HG03342 (cell line): ENCODE measurements around the gene ZNF629.

Source experiments
- ATAC-seq: cut with Tn5 transposase; IDR thresholded peaks from one replicate; pipeline ENCODE4 v1.9.1; 2021; ENCODE audit warnings: mild to moderate bottlenecking, moderate library complexity; ENCODE audit not compliant: unreplicated experiment

Gene ZNF629

DNA sequence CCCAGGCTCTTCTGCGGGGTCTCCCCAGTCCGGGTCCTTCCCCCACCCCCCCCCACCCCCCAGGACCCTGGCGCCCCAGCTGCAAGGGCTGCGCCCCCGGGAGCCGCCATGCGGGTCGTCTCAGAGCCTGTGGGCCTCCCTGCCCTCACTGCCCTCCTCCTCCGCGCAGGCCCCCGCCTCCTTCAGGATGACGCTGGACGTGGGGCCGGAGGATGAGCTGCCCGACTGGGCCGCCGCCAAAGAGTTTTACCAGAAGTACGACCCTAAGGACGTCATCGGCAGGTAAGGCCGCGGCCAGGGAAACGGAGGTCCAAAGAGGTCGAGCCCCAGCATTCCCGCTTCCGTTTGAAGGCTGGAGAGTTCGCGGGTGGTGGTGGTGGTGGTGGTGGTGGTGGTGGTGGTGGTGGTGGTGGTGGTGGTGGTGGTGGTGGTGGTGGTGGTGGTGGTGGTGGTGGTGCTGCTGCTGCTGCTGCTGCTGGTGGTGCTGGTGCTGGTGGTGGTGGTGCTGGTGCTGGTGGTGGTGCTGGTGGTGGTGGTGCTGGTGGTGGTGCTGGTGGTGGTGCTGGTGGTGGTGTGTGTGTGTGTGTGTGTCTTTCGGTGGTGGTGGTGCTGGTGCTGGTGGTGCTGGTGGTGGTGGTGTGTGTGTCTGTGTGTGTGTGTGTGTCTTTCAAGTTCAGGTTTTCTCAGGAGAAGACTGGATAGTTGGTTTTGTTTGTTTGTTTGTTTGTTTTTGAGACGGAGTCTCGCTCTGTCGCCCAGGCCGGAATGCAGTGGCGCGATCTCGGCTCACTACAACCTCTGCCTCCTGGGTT is 38.2 kb downstream of the ZNF629 start:
- ATAC-seq = no peak

DNA sequence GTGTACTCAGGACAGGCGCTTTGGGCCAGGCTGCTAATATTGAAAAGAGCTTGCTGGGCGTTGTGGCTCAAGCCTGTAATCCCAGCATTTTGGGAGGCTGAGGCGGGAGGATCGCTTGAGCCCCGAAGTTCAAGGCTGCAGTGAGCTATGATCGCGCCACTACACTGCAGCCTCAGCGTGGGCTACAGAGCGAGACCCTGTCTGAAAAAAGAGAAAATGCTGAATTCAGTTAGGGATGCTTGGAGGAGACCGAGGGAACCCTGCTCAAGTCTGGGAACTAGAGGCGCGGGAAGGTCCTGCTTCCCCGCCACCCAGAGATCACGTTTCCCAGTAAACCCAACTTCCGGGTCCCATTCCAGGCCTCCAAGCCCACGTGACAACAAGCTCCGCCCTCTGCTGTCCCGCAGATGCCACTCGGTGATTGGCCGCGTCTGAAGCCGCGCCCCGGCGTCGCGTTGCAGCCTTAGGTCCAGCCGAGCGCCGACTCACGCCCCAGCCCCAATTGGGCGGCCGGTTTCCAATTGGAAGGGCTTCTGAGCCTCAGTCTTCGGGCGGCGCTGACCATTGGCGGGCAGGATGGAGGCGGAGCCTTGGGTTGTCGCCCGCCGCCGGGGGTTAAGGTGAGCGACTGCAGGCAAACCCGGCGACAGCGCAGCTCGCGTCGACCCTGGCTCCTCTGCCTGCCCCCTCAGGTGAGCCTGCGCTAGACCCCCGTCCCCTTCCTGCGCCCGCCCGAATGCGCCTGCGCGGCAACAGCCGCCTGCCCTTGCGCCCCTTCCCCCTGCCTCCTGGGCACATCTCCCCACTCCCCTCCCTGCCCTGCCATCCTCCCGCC is 39.0 kb downstream of the ZNF629 start, which contains the start of gene PHKG2:
Gene PHKG2 (plus strand): TSS at position 627 of the 835 bp plus-strand sequence. CDS start 396 bp downstream, outside the sequence.
- peak; percentile 95 for ATAC-seq

- ATAC-seq = no peak
Observed at GRCh38 chr16:30747331-30747730, 39.7 kb downstream of the ZNF629 start.

GRCh38 chr16:30746638-30747175 is 40.3 kb downstream of the ZNF629 start:
- ATAC-seq = no peak

GRCh38 chr16:30745082-30745481 is 41.9 kb downstream of the ZNF629 start:
- no peak for ATAC-seq

- ATAC-seq = no peak
Observed at GRCh38 chr16:30744183-30744582, 42.8 kb downstream of the ZNF629 start.

- ATAC-seq = no peak
Observed at GRCh38 chr16:30743716-30744115, 43.3 kb downstream of the ZNF629 start.

DNA sequence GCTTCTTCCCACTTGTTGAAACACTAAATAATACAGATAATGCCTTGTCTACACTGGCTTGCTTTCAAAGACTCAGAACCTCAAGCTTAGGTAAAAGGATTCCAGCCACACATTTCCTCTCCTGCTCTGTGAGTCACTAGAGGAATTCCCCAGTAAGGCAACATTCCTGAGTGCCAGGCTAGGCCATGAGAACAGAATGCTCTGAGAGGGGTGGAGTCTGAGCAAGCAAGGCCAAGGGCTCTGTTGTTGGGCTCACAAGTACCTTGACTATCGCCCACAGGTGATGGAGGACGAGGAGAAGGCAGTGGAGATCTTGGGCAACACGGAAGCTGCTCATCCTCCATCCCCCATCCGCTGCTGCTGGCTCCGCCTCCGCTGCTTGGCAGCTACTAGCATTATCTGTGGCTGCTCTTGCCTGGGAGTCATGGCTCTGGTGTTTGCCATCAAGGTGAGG is 45.5 kb downstream of the ZNF629 start:
- ATAC-seq = no peak

- ATAC-seq = no peak
Observed at GRCh38 chr16:30740364-30741251, 46.4 kb downstream of the ZNF629 start.

GRCh38 chr16:30738984-30739951 is 47.7 kb downstream of the ZNF629 start:
- no peak for ATAC-seq

DNA sequence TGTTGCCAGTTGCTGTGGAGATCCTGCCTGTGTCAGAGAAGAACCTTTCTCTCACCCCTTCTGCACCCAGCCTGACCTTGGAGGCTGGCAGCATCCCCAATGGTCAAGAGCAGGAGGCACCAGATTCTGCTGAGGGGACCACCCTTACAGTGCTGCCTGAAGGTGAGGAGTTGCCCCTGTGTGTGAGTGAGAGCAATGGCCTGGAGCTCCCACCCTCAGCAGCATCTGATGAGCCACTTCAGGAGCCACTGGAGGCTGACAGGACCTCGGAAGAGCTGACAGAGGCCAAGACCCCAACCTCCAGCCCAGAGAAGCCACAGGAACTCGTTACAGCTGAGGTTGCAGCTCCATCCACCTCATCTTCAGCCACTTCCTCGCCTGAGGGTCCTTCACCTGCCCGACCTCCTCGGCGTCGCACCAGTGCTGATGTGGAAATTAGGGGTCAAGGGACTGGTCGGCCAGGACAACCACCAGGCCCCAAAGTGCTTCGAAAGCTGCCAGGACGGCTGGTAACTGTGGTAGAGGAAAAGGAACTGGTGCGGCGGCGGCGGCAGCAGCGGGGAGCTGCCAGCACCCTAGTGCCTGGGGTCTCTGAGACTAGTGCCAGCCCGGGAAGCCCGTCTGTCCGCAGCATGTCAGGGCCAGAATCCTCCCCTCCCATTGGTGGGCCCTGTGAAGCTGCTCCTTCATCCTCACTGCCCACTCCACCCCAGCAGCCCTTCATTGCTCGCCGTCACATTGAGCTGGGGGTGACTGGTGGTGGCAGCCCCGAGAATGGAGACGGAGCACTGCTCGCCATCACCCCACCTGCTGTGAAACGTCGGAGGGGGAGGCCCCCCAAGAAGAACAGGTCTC is 49.0 kb downstream of the ZNF629 start:
- ATAC-seq = no peak

GRCh38 chr16:30736995-30737793 is 49.8 kb downstream of the ZNF629 start:
- ATAC-seq = no peak

GRCh38 chr16:30731411-30731810 is 55.6 kb downstream of the ZNF629 start:
- ATAC-seq = no peak

- ATAC-seq = no peak
Observed at GRCh38 chr16:30728899-30729672, 57.9 kb downstream of the ZNF629 start.
